CD4-positive, alpha-beta T cell treated with Interleukin-15 for 4 hours (primary cell): ENCODE results near the gene TVP23A.
"Not testable (repeated sequence)": the region's sequence is repeated elsewhere in the genome, so short reads cannot be mapped to it uniquely, and the experiment has no call there.

Experiments
- DNase-seq: peaks from one replicate; pipeline ENCODE4 v3.0.0-alpha.2; 2020; ENCODE audit warnings: low spot score

TVP23A gene

DNA sequence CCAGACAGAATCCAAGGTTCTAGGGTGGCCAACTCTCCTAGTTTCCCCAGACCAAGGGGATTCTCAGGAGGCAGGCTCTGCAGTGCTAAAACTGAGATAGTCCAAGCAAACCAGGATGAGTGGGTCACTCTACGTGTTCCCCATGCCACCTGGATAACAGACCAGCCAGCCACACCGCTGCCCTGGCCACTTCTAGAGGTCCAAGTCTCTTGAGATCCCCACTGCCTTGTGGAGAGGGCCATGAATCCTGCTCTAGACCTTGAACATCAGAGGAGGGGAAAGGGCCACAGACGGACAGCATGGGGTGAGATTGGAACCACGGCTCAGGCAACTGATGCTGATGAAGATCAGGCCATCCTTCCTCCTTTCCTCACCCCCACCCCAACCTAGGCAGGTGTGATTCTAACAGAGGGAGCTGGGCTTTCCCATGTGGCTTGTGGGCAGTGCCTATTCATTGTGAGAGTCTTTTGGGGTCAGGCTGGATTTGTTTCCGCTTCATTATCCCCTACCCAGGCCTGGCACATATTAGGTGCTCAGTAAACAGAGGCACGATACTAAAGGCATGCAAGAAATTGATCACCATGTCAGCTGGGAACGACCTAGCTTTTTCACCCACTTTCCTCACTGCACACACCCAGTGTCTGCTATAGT is 16.8 kb upstream of the TVP23A start:
- DNase-seq = no peak

DNA sequence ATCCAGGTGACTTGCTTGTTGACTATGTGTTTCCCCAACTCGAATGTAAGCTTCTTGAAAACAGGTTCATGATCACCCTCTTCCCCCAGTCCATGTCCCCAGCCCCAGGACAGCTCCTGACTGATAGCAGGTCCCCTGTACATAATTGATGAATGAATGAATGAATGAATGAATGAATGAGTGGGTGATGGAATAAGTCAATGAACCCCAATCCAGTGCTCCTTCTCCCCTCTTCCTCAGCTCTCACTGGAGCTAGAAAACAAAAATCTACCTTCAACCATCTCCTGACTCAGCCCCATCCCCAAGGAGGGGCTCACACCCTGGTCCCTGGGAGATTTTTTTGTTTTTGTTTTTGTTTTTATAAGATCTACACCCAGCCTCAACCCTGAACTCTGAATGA is 16.2 kb upstream of the TVP23A start:
- no peak for DNase-seq

DNA sequence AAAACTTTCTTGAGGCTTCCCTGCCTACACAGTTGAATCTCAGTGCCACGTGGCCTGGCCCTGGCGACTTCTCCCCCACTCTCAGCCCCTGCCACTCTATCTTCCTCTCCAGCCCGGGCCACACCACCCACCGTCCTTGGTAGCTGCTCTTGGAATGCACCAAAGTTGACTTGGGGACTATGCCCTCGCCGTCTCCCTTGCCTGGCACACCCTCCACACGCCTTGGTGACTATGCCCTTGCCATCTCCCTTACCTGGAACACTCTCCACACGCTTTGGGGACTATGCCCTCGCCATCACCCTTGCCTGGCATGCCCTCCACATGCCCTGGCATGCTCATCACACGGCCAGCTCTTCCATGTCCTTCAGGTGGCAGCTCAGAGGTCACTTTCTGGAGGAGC is 15.5 kb upstream of the TVP23A start:
- DNase-seq = no peak

DNA sequence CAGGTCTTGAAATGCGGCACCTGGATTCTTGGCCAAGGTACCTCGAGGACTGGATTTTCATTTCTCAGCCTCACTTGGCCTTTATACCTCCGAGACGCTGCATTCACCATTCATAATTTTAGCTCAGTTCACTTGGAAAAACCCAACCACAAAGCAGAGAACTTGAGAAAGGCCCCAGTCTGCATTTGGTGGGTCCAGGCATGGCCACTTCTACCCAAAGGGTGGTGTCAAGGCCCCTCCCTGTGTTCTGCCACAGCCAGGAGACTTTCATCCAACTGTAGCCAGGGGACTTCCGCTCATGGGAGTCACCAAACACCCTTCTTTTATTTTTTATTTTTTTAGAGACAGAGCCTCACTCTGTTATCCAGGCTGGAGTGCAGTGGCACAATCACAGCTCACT is 14.7 kb upstream of the TVP23A start:
- DNase-seq = no peak

DNA sequence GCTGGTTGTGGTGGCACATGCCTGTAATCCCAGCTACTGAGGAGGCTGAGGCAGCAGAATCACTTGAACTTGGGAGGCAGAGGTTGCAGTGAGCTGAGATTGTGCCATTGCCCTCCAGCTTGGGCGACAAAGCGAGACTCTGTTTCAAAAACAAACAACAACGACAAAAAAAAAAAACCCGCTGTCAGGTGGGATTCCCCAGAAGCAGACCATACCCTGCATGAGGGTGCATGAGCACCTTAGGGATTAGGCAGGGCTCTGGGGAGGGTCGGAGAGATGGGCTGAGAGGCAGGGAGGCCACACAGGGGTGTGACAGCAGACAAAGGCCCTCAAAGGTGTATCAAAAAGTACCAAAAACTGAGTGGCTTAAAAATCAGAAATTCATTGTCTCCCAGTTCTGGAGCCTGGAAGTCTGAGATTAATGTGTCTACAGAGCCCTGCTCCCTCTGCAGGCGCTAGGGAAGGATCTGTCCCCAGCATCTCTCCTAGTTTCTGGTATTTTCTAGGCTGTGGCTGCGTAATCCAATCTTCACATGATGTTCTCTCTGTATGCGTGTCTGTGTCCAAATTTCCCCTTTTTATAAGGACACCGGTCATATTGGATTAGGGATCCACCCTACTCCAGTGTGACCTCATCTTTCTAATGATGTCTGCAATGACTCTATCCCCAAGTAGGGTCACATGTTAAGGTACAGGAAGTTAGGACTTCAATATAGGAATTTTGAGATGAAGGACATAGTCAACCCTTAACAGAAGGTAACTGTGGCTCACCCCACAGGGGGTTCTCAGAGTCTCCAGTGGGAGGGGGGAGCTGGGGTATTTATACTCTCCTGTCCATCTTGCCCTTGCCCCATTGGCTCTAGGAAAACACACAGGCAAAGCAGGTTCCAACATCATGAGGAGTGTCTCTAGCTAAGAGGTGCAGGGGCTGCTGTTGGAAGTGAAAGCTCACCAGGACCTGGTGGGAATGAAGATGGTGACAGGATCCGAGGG is 13.6 kb upstream of the TVP23A start:
- no peak for DNase-seq

DNA sequence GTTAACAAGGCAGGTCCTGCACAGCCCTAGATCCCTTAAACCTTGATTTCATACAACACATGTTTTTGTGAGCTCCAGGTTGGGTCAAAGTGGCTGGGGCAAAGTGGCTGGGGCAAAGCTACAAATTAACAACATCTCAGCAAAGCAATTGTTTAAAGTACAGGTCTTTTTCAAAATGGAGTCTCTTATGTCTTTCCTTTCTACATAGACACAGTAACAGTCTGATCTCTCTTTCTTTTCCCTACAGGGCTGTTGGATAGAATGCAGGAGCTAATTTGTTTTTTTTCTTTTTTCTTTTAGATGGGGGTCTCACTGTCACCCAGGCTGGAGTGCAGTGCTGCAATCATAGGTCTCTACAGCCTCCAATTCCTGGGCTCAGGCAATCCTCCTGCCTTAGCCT is 11.6 kb upstream of the TVP23A start:
- not testable (repeated sequence) for DNase-seq

DNA sequence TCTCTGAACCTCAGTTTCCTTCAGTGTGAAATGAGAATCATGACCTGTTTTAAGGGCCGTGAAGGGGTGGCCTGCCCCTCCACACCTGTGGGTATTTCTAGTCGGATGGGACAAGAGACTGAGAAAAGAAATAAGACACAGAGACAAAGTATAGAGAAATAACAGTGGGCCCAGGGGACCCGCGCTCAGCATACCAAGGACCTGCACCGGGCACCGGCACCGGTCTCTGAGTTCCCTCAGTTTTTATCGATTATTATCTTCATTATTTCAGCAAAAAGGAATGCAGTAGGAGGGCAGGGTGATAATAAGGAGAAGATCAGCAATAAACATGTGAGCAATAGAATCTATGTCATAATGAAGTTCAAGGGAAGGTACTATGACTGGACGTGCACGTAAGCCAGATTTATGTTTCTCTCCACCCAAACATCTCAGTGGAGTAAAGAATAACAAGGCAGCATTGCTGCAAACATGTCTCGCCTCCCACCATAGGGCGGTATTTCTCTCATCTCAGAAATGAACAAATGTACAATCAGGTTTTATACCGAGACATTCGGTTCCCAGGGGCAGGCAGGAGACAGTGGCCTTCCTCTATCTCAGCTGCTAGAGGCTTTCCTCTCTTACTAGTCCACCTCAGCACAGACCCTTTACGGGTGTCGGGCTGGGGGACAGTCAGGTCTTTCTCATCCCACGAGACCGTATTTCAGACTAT is 10.9 kb upstream of the TVP23A start:
- not testable (repeated sequence) for DNase-seq

DNA sequence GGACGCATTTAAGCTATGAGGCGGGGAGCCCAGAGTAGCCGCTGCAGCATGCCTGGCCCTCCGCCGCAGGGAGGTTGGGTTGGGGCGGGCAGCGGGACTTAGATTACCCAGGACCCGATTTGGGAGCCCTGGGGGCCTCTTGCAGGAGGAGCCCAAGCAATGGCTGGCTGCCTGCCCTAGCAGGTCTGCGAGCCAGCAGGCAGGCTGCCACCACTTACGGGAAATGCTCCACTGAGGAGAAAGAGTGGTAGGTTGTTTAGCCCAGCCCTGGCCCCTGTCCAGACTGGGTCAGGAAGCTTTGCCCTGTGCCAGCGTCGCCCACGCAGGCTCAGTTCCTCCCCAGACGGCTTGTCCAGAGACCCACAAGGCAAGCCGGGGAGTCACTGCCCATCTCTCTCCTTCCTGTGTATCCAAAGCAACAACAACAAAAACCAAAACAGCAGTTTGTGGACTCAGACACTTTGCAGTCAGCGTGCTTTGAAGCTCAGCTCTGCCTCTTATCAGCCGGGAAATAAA is 10.3 kb upstream of the TVP23A start:
- DNase-seq = no peak

DNA sequence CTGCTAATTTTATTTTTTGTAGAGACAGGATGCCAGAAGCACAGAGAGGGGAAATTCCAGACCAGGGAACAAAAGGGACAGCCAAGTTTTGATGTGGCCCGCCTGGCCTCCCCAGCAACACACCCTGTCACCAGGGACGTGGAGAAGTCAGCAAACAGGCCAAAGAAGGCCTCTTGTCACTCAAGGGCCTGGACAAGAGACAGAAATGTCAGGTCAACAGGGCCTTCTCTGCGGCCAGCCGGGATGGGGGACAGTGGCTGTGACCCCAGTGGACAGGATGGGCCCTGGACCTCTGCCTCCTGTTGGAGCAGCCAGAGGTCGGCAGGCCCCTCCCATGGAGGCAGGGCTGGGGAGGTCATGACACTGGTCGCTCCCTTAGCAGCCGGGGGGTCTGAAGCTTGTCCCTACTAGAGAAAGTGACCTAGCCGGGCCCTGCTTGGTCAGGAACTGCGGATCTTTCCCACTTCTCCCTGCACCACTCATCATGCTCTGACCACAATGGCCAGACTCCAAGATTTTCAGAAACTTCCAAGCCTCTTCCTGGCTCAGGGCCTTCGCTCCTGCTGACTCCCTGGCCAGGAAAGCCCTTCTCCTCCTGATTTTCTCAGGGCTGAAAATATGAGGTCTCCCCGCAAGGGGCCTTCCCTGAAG is 9.2 kb upstream of the TVP23A start:
- DNase-seq = no peak

DNA sequence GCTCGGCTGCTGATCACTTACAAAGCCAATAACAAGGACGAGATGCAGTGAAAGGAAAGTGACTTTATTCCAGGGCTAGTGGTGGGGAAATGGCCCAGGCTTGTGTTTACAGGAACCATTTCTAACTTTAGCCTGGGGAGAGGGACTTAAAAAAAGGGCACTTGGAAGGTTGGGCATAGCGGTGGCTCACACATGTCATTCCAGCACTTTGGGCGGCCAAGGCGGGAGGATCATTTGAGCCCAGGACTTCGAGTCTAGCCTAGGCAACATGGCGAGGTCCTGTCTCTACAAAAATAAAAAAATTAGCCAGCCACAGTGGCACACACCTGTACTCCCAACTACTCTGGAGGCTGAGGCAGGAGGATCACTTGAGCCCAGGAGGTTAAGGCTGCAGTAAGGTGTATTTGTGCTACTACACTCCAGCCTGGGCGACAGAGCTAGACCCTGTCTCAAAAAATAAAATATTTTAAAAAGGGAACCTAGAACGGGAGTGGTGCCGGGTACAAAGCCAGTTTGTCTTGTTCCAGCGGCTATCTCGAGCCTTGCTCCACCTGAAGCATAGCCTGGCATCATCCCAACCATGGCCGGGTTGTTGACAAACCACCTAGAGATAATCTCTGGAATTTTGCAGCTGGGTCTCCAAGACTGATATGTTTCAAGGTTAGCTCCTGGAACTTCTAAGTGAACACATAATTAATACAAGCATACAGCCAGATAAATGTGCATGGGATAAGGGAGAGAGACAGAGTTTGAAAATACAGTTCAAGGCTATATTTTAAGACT is 5.7 kb upstream of the TVP23A start:
- no peak for DNase-seq

DNA sequence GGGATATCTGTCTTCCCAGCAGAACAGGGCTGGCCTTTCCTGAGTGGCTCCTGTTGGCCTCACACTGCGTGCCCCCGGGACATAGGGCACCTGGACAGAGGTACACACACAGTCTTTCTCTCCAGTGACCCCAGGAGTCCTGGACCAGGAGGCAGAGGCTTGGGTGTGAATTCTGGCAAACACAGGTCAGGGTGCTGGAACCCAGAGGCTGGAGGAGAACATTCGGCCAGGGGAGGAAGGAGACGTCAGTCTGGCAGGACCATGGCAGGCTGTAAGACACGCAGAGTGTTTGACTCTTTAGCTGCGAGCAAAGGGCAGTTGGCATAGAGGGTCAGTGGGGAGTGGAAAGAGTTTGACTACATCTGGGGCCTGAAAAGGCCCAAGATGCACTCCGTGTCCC is 4.1 kb upstream of the TVP23A start:
- DNase-seq = no peak

DNA sequence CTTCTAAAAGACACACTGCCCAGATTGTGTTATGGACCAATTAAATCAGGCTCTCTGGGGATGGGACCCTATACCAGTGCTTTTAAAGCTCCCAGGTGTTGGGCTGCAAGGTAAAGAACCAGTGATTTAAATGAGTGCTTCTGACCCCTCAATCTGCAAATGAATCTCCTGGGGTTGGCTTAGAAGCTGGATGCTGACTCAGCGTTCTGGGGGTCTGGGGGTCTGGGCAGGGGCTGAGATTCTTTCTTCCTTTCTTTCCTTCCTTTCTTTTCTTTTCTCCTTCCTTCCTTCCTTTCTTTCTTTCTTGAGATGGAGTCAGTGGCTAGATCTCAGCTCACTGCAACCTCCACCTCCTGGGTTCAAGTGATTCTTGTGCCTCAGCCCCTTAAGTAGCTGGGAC is 2.0 kb upstream of the TVP23A start:
- no peak for DNase-seq

DNA sequence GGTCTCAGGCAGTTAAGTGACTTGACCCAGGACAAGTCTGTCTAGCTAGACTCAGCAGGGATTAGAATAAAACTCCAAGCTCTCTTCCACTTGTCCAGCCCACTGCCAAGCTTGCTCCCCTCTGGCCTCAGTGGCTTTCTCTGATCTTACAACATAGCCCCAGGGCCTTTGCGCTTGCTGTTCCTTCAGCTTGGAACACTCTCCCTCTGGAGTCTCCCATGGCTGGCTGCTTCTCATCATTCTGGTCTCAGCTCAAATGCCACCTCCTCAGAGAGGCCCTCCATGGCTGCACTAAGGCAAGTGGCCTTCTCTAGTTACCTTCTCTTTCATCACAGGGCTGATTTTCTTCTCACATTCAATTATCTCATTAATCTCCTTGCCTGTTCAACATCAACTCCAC is 1.1 kb downstream of the TVP23A start:
- no peak for DNase-seq

DNA sequence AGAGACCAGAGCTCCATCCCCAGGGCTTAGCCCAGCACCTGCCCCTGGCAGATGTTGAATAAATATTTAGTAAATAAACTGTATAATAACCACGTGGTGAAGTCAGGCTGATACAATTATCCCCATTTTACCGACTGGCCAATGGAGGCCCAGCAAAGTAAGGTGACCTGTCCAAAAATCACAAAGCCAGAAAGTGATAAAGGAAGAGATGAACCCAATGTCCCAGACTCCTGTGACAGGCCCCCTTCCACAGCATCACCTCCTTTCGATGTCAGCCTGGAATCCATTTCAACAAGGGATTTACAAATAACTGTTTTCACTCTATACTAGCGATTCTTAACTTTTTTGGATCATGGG is 5.5 kb downstream of the TVP23A start:
- DNase-seq = no peak

DNA sequence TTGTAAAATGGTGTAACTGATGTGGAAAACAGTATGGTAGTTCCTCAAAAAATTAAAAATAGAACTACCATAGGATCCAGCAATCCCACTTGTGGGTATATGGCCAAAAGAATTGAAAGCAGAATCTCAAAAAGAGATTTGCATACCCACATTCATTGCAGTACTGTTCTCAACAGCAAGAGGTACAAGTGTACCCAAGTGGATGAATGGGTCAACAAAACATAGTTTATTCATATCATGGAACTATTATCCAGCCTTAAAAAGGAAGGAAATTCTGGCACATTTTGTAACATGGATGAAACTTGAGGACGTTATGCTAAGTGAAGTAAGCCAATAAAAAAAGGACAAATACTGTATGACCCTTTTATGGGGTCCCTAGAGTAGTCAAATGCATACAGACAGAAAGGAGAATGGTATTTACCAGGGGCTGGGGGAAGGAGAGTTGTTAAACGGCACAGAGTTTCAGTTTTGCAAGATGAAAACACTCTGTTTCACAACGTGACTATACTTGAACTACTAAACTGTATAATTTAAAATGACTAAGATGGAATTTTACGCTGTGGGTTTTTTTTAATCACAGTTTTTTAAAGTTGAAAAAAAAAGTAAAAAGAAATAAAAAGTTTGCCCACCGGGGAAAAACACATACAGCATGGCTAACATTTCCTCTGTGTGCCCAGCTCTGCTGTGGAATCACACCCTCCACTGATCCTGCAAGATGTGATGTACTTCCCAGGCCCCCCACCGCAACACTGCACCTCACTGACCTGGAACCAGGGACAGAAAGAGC is 6.1 kb downstream of the TVP23A start:
- no peak for DNase-seq

DNA sequence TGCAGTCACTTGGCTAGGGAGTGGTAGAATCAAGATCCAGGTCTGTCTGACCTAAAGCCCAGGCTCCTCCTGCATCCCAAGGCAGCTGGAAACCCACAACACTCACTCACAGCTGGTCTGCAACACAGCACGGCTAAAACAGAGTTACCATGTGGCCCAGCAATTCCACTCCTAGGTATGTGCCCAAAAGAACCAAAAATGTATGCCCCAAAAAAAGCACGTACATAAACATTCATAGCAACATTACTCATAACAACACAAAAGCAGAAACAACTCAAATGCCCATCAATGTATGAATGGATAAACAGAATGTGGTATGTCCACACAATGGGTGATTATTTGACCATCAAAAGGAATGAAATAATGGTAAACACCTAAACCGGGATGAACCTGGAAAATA is 8.9 kb downstream of the TVP23A start:
- no peak for DNase-seq

DNA sequence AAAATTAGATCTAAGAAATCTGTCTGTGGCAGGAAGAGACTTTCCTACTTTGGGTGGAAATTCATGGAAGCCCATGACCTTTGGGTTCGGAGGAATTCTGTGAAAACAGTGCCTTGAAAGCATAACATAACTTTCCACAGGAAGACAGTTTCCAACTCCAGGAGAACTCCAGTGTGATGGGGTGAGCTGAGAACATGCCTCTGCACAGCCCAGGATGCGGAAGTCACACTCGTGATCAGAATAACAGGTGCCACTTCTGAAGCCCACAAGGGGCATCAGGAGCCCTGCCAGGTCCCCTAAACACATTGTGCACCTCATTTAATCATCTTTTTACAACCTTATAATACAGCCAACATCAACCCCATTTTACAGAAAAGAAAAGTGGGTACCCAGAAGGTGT is 9.7 kb downstream of the TVP23A start:
- no peak for DNase-seq

DNA sequence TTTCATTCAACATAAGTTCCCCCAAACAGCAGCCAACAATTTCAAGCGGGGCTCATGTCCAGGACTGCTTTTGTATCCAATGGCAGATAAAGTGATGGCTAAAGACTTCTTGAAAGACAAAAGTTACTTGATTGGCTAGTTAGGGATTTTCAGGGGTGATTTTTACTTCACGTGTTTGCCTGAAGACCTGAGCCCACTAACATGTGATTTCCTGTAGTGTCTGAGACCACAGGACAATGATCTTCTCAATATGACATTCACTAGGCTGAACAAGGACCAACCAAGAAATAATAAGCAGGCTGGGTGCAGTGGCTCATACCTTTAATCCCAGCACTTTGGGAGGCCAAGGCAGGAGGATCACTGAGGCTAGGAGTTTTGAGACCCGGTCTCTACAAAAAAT is 10.4 kb downstream of the TVP23A start:
- DNase-seq = no peak

DNA sequence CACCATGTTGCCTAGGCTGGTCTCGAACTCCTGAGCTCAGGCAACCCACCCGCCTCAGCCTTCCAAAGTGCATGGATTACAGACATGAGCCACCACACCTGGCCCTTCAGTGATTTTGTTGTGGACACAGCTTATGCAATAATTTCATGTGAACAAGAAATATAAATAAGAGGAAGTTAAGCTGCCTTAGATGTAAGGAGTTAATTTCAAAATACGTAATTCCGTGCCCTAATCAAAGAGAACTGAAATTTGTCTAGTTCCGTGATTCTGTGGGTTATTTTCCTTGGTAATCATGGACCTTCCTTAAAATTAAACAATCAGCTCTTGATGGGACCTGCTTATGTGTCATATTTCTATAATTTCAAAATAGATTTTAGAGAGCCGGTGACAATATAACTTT is 11.9 kb downstream of the TVP23A start:
- DNase-seq = no peak

DNA sequence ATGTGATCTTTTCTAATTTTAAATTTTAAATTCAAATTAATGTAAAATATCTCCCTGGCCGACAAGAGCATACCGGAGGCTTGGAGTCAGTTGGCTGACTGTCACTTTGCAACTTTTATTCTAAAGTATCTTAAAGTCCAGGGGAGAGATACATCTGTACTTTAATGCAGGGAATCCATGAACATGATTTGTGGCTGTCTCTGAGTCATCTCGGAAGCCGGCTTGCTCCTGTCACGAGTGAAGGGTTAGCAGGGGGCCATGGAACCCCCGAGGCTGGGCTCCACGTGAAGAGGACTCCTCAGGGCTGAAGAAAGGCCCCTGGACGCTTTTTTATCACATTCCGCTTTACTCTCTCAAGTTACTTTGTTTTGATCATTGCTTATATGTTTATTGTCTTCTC is 13.3 kb downstream of the TVP23A start:
- DNase-seq = no peak

DNA sequence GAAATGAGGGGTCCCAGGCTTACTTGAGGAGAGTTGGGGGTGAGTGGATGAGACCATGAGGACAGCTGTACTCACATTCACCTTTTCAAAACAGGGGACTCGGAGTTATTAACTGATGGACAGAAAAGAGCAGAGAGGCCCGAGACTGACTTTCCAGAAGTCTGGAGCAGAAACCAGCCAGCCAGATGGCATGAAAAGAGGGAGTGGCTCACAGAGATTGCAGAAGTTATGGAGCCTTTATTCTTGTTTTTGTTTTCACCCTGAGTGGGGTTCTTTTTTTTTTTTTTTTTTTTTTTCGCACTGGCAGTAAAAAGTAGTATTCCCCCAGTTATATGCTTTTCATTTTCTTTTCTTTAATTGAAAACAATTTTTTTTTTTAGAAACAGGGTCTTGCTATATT is 18.9 kb downstream of the TVP23A start:
- DNase-seq = no peak
